Measurements from ENCODE around the gene DKK2. TPM values are rescaled to one million over a fixed set of nuclear protein-coding genes. Genes with fewer than 3 reads are reported as not detected.

DKK2 gene
- polyA plus RNA-seq, 4 donors: 0.10 to 0.37 TPM; not detected in 2

DNA sequence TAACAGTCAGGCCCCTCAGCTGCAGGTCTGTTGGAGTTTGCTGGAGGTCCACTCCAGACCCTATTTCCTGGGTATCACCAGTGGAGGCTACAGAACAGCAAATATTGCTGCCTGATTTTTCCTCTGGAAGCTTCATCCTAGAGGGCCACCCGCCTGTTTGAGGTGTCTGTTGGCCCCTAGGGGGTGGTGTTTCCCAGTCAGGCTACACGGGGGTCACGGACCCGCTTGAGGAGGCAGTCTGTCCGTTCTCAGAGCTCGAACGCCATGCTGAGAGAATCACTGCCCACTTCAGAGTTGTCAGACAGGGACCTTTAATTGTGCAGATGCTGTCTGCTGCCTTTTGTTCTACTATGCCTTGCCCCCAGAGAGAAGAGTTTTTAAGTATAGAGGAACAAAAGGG is 160.8 kb downstream of the DKK2 start:
- Histone ChIP-seq H3K27me3 (ENCODE audit: control insufficient read depth in 3 of 3, insufficient read depth in 3 of 3, low read length in 3 of 3) (no peaks in the 10 kb centered on the region), H3K27ac (ENCODE audit: low read depth in 1 of 3, low read length in 2 of 3) (no peak overlapping the region), H3K9me3 (ENCODE audit: control insufficient read depth in 2 of 2, insufficient read depth in 1 of 2, low read depth in 1 of 2, low read length in 1 of 2) (no peaks in the 10 kb centered on the region), H3K36me3 (ENCODE audit: control insufficient read depth in 3 of 3, insufficient read depth in 2 of 3, low read depth in 1 of 3, low read length in 3 of 3) (no peaks in the 10 kb centered on the region), H3K4me3 (ENCODE audit: low read depth in 1 of 3, low read length in 3 of 3) (no peak overlapping the region), H3K4me1 (ENCODE audit: control insufficient read depth in 3 of 3, insufficient read depth in 2 of 3, low read depth in 1 of 3, low read length in 2 of 3) (no peaks in the 10 kb centered on the region)
- DNase-seq: no peak
- WGBS, 3 donors: 70 to 78% (median 77%) methylated on average over 7 of the region's 7 CpGs
- FAIRE-seq: no peak

Data from small intestine (tissue), 7 donors.